LoVo (cell line): ENCODE data around the gene C11orf52.

ENCODE experiments used
- DNase-seq: peaks from one replicate; pipeline ENCODE4 v3.0.0-alpha.2; 2016; ENCODE audit warnings: low spot score

The C11orf52 gene

DNA sequence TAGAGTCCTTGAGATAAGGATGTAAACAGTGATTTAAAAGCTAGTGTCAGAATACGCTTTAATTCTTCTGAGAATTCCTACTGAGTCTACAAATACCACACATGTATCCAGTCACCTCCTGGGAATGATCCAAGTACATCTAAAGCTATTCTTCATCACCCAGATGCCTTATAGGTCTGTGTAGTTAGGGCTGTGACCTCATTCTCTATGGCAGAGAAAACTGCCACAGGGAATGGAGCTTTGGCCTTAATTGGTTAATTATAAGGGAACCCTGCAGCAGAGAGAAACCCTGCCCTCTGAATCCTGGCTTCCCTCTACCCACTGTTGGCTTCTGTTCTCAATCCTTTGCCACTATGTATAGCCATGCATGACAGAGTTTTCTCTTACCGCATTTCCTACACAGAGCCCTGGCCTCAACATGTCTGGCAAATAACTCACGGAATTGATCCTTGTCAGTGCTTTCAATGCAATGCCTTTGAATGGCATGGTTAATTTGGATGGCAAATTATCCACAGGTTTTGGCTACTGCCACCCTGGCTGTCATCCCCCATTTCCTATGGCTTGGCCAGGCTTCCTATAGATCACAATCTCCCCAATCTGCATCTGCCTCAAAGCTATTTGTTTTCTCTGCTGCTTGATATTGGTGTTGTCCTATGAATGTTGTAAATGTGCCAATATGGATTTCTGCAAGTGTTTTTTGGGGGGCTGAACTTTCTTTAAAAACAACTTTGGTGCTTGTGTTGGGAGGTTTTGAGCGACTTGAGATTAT, 21.3 kb downstream of the C11orf52 start:
- no peak for DNase-seq

DNA sequence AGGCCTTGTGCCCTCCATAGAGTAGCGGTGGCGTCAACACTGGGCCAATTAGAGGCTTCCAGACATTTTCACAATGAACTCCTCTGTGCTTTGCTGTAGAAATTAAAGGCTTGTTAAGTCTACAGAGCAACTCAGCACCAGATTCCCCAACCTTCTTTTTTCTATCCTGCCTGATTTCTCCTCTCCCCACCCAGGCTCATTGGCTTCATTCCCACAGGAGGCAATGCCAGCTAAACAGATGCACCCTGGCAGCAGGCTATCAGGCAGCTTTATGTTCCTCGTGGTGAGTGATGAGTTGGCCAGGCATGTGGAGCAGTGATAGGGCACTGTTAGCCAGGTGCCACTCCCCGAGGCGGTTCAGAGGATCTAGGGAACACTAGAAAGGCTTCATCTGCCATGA, 23.2 kb downstream of the C11orf52 start:
- DNase-seq, result no peak

GRCh38 chr11:111942829-111943228, 24.1 kb downstream of the C11orf52 start:
- DNase-seq, result no peak

- DNase-seq, result no peak
Measured at GRCh38 chr11:111944139-111944538, 25.4 kb downstream of the C11orf52 start.

GRCh38 chr11:111944651-111945051, 25.9 kb downstream of the C11orf52 start:
- DNase-seq, result no peak

GRCh38 chr11:111945198-111945597, 26.5 kb downstream of the C11orf52 start:
- no peak for DNase-seq

GRCh38 chr11:111946499-111946898, 27.8 kb downstream of the C11orf52 start:
- DNase-seq, result no peak

DNA sequence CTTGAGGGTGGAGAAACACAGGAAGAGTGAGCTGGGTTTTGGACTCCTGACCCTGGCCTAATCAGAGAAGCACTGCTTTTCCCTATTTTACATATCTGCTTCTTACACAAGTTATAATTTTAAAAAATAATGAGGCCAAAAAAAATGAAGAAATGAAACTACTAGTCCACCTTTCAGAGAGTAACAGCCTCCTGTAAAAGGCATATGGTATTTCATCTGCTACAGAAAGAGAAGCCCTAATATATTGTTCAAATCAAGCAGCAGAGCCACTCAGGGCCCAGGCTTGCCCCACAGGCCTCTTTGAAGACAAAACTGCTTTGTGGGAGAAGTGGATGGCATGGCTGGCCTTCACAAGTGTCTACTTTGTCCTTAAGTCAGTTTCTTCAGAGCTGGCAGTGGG, 28.4 kb downstream of the C11orf52 start:
- DNase-seq, result no peak

DNA sequence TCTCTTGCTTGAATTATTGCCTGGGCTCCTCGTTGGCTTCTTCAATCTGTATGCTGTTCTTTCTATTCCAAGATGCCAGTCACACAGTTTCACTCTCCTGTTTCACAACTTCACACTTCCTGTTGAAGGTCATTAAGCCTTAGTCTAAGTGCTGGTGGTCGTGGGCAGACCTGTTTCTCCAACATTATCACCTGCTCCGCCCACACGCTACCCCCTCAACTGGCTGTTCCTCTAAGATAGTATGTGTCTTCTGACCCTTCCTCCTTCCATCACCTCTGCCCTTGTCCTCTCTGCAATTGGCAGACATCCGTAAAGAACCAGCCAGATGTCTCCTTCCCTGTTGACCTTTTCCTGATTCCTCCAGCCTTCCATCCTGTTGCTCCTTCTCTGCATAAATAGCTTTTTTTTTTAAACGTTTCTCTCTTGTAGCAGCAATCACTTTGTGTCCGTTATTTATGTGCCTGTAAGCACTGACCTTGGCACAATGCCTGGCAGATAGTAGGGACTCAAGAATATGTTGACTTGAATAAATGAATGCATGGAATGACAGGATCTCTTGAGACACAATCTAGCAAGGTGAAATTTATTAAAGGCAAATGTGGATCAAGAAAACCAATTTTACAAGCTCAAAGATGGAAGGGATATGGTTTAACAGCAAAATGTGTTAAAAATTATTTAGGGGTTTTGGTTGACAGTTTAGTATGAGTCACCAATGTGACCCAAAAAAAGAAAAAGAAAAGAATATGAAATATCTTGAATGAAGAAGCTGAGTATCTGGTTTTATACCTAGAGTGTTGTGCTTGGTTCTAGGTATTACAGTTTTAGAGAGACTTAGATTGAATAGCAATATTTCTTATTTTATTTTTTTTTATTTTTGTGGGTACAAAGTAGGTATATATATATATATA, 31.1 kb downstream of the C11orf52 start:
- DNase-seq, result no peak

- DNase-seq, result no peak
Measured at GRCh38 chr11:111951565-111951964, 32.9 kb downstream of the C11orf52 start.

- DNase-seq, result no peak
Measured at GRCh38 chr11:111954154-111954553, 35.4 kb downstream of the C11orf52 start.

- no peak for DNase-seq
Measured at GRCh38 chr11:111957663-111958444, 39.1 kb downstream of the C11orf52 start.

- DNase-seq, result peak; percentile 56
Measured at GRCh38 chr11:111960916-111961315, 42.2 kb downstream of the C11orf52 start.

GRCh38 chr11:111961389-111962300, 42.9 kb downstream of the C11orf52 start:
- no peak for DNase-seq

GRCh38 chr11:111963931-111964340, 45.2 kb downstream of the C11orf52 start:
- no peak for DNase-seq

DNA sequence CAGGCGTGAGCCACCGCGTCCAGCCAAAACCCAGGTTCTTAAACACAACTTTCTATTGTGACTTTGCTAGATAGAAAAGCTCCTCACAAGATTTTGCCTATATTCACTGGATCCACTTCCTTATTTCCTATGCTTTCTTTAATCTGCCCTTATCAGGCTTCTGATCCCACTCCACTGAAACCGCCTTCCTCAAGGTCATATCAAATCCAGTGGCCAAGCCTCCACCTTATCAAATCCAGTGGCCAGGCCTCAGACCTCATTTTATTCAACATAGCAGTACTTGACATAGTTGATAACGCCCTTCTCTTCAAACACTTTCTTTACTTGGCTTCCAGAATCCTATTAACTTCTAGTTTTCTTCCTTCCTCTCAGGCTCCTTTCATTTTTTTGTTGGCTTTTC, 48.0 kb downstream of the C11orf52 start:
- no peak for DNase-seq

GRCh38 chr11:111967649-111968048, 48.9 kb downstream of the C11orf52 start:
- DNase-seq, result no peak

DNA sequence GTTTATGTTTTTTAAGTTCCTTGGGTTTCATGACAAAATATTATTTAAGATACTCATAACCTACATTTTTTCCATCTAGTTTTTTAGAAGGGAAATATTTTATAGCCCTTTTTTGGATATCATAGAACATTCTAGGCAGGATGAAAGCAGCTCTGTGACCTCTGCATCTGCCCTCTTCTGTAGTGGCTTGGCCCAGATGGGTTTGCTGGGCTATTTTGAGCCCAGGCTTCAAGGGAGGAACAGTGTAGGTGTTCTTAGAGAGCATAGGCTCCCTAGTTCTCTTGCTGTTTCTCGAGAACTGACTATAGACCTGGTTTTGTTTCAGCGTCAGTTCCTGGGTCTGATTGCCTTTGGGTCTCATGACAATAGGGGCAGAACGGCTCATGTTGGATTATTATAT, 50.6 kb downstream of the C11orf52 start:
- no peak for DNase-seq

GRCh38 chr11:111974446-111974845, 55.7 kb downstream of the C11orf52 start:
- no peak for DNase-seq

- DNase-seq, result no peak
Measured at GRCh38 chr11:111975076-111975806, 56.5 kb downstream of the C11orf52 start.
